ENCODE data around the gene TNFAIP6.
"Not testable (repeated sequence)": the region's sequence is repeated elsewhere in the genome, so short reads cannot be mapped to it uniquely, and the experiment has no call there.

TNFAIP6 gene

DNA sequence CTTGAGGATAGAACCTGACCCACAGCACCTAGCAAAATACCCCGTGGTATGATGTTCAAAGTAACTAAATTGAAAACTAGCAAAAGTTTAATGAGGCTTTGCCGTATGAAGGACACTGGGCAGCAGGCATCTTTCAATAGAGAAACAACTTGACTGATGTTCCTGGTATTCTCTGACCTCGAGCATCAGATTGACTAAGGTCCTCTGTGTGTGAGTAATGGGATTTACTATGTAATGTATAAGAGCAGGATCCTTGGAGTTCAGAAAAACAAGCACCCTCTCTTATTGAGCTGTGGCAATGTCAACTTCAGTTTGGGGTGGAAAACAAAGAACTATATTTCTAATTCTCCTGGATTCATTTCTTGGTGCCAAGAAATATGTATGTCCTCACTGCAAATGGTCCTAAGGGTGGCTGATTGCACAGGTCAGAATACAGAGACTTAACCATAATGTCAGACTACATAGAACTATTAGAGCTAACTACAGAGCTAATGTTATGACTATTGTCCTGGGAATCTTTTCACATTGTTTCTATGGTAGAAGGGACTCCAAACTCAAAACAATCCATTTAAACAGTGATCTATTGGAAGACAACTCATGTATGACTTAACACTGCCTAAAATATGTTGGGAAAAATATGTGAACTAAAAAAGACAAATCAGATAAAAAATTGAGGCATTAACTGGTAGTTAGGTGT, 4.4 kb downstream of the TNFAIP6 start:
- DNase-seq: no peak

DNA sequence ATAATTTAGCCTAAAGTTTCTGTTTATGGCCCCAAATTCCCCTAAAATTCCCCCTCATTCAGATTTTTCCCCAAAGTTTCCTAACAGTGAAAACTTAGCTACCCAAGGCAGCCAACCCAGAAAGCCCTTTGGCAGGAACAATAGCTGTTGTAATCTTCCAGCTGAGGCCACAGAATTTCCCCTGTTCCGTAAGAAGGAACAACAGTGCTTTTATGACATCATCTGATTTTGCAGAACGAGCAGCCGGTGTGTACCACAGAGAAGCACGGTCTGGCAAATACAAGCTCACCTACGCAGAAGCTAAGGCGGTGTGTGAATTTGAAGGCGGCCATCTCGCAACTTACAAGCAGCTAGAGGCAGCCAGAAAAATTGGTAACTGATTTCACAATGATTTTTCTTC, 6.3 kb downstream of the TNFAIP6 start:
- DNase-seq: no peak

- DNase-seq: no peak
Observed at GRCh38 chr2:151367571-151367970, 10.2 kb downstream of the TNFAIP6 start.

- no peak for DNase-seq
Observed at GRCh38 chr2:151374436-151374835, 17.0 kb downstream of the TNFAIP6 start.

DNA sequence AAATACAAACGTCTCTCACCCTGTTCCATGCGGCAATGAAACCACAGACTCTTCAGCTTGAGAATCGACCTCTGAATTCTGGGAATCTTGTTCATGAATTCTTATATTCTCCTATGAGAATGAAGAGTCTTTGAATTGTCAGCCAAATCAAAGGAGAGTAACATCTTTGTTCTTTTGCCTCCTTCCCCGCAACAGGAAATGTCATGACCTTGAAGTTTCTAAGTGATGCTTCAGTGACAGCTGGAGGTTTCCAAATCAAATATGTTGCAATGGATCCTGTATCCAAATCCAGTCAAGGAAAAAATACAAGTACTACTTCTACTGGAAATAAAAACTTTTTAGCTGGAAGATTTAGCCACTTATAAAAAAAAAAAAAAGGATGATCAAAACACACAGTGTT, 21.8 kb downstream of the TNFAIP6 start:
- DNase-seq: no peak

DNA sequence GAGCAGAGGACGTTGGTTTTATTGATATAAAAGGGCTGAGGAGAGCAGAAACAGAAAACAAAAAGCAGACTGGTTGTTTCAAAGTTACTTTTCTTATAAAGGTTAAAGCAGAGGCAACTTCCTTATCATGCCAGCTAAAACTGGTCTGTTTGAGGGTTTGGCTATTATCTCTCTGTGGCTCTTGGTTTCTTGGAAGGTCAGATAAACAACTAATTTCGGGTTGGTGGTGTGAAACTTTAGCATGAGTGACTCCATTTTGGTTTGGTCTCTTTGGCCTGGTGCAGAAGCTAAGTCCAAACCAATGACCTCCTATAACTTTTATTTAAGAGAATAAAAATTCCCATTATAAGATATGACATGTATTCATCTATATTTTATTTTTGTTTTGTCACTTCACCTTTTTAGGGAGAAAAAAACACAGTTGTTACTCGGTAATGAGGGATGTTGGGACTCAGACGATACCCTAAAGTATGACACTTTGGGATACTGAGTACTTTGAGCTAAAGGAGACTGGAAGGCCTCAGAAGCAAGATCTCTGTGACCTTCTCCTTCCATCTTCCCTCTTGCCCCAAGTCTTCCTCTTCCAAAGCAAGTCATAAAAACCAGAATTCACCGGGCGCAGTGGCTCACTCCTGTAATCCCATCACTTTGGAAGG, 23.3 kb downstream of the TNFAIP6 start:
- DNase-seq: no peak

- DNase-seq: no peak
Observed at GRCh38 chr2:151381266-151381665, 23.9 kb downstream of the TNFAIP6 start.

GRCh38 chr2:151388011-151388410, 30.6 kb downstream of the TNFAIP6 start:
- no peak for DNase-seq

DNA sequence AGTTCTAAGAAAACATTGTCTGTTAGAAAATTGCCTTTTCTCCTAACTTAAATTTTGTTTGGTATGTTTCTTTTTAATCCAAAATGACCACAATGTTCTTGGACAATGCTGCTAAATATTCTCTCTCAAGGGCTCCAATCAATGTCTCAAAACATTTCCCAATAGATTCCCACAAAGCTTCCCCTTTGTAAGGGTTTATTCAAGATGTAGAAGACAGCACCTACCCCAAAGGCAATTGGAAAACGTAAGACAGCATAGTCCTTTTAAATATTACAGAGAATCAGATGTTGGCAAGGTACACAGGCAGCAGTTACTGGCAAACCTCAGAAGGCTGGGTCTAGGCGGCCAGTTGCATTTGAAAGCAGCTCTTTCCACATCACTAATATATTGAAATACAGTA, 34.0 kb downstream of the TNFAIP6 start:
- DNase-seq: no peak

DNA sequence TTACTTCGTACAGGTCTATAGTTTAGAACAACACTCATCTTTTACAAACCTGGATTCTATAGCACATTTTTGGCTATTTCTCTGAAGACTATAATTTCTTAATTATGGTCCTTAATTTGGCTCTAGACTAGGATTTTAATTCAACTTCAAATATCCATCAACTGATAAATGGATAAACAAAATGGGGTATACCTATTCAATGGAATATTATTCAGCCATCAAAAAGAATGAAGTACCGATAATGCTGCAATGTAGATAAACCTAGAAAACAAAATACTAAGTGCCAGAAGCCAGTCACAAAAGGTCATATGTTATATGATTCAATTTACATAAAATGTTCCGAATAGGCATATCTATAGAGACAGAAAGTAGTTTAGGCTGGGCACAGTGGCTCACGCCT, 37.1 kb downstream of the TNFAIP6 start:
- no peak for DNase-seq

DNA sequence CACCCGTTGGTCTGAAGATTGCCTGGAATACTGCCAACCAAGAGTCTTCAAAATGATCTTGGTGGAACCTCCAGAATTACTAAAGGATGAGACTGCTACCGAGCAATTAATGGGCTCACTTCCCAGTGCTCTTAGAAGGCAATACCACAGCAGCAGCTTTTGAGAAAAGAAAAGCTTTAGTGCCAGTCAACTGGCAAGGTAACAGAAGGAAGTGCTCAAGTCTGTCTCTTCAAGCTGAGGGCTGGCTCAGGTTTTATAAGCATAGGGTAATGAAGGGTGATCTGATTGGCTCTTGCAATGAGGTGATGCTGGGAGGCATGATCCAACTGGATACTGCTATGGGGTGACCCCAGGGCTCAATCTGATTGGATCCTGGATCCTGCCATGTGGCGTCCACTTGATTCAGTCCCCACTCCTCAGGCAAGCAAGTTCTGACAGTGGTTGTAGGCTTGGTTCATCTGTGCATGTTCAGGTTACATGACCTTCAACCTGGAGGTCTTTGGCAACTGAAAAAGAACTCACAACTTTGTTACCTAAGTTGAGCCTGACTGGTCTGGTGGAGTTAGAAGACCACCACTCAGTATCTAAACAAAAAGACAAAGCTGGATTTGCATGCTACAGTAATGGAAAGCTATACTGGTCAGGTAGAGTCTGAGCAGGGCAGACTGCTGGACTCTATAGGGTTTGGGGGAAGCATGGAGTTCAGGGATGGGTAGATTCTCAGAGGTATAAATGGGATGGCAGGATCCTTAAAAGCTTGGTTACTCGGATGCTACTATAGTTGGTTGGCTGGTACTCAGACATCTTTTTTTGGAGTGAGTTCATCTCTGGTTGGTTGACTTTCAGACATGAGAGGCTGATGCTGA, 38.4 kb downstream of the TNFAIP6 start:
- no peak for DNase-seq

DNA sequence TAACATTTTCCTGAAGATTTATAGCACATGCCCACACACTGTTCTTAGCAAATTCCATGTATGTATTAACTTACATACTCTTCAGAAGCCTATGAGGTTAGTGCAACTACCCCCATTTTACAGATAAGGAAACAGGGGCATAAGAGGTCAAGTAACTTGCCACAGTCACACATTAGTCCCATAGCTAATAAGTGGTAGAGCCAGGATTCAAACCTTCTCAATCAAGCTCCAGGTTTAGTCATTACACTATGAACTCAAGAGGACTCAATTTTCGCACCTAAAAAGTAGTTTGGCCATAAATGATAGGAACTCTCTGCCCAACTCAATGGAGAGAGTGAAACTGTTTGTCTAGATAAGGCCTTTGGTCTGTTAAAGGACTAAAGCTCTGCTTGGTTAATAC, 42.6 kb downstream of the TNFAIP6 start:
- no peak for DNase-seq

- DNase-seq: no peak
Observed at GRCh38 chr2:151401149-151401548, 43.8 kb downstream of the TNFAIP6 start.

GRCh38 chr2:151403914-151404313, 46.5 kb downstream of the TNFAIP6 start:
- no peak for DNase-seq

DNA sequence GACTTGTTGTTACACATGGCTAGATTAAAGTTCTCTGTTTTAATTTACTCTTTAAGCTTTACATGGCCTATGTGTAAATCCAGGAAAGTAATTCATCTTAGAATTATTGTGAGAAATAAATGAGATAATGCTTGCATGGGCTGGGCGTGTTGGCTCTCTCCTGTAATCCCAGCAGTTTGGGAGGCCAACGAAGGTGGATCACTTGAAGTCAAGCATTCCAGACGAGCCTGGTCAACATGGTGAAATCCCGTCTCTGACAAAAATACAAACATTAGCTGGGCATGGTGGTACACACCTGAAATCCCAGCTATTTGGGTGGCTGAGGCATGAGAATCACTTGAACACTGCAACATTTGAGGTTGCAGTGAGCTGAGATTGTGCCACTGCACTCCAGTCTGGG, 48.0 kb downstream of the TNFAIP6 start:
- DNase-seq: no peak

GRCh38 chr2:151407281-151407680, 49.9 kb downstream of the TNFAIP6 start:
- DNase-seq: no peak

GRCh38 chr2:151408788-151409600, 51.6 kb downstream of the TNFAIP6 start:
- DNase-seq: no peak

DNA sequence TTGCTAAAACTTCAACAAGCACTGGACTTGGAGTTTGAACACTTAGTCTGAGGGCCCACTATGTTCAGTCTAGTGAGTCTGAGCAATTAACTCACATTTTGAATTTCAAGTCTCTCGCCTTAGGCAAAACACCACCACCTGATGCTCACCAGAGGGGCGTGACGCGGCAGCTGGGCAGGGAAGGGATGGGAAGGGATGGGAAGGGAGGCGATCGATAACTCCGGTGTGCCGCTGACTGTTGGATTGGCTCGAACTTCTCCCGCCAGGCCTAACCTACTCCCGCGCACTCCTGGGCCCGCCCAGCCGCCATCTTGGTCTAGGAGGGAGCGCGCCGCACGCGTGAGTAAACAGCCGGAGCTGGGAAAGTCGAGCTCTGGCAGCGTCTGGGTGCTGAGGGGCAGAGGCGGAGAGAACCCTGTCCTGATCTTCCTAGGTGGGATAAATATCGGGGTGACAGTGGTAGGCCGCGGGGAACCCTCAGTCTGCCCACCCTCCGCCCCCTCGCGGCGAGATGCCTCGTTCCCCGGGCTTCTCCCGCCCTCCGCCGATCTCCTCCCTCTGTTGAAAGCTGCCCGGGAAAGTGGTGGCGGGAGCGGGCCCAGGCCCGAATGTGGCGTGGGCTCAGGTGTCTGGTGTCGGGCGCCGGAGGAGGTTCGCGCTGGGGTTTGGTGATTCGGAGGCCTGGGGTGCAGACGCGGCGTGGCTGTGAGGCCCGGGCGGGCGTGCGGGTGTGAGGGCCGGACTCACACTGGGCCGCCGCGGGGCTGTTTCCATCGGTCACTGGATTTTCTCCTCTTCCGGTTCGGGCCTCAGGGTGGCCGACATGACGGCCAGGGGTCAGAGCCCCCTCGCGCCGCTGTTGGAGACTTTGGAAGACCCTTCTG, 52.5 kb downstream of the TNFAIP6 start, which contains the start of gene RIF1:
Gene RIF1 (plus strand): TSS at position 302 of the 884 bp plus-strand sequence. CDS start 522 bp downstream, at position 824.
- peak; percentile 79 to 92 for DNase-seq

DNA sequence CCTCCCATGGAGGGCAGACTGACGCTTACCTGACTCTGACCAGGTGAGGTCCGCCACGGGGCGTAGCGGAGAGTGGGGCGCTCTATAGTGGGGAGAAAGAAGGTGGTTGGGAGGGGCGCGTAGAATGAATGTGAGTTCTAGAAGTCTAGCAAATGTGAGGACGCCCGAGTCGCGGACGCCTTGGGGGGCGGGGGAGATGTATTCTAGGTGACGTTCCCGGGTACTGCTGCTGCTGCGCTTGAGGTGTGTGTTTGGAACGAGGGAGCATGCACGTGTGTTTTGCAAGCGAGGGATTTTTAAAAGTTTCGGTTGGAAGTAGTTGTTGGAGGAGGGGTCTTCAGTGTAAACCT, 53.1 kb downstream of the TNFAIP6 start:
- DNase-seq: peak in 1 of 2 experiments; percentile 14

GRCh38 chr2:151417650-151418049, 60.3 kb downstream of the TNFAIP6 start:
- DNase-seq: no peak

DNA sequence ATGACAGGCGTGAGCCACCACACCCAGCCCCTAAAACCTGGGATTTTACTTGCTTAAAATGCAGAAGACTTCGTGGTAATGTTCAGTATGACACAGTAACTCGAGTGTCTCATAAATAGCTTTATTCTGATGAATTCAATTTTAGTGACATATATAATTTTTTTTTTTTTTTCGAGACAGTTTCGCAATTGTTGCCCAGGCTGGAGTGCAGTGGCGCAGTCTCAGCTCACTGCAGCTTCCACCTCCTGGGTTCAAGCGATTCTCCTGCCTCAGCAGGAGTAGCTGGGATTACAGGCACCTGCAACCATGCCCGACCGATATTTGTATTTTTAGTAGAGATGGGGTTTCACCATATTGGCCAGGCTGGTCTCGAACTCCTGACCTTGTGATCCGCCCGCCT, 64.3 kb downstream of the TNFAIP6 start:
- not testable (repeated sequence) for DNase-seq

DNA sequence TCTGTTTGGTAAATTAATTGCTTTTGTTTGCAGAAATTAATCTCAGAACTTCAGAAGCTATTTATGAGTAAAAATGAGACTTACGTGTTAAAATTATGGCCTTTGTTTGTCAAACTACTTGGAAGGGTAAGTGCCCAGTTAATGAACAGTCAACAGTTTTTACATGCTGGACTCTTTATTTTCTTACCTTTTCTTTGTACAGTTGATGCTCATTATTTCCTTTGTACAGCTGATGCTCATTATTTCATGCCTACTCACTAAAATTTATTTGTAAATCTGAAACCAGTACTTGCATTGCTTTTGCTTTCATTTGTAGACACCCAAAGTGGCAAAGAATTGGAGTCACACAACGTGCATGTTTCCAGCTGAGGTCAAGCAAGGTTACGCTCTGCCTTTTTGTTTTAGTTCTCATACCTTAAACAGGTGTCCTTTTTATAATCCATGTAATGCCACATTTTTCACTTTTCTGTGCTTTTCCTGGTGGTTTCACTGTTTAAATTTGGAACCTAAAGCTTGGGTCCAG, 65.6 kb downstream of the TNFAIP6 start:
- DNase-seq: no peak
